Activated CD8-positive, alpha-beta memory T cell treated with anti-CD3 and anti-CD28 coated beads for 48 hours (primary cell): ENCODE data around the gene IDH2.
"Not testable (repeated sequence)": the region's sequence is repeated elsewhere in the genome, so short reads cannot be mapped to it uniquely, and the experiment has no call there.

Source experiments
- DNase-seq, 3 experiments: peaks; one replicate each; pipeline ENCODE4 v3.0.0-alpha.2; 2020; ENCODE audit warnings: low read depth in 2 of 3, low spot score in 2 of 3

Gene IDH2

DNA sequence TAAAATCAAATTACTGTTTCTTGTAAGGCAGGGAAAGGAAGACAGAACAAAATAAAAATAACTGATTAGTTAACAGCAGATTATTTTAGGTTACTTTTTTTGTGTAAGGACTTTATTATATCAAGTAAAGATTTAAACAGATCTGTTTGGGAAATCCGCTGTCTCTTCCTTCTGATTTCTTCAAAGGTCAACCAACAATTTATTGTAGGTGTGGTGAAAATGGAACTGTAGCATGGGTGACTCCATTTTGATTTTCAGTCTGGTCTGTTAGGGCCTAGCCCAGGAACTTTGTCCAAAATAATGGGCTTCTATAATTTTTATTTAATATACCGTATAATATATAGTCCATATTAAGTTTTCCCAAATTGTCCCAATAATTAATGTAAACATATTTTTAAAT, 13.5 kb upstream of the IDH2 start:
- DNase-seq = no peak

GRCh38 chr15:90114451-90114901, 12.2 kb upstream of the IDH2 start:
- no peak for DNase-seq

- DNase-seq = no peak
Measured at GRCh38 chr15:90113166-90113565, 10.9 kb upstream of the IDH2 start.

- not testable (repeated sequence) for DNase-seq
Measured at GRCh38 chr15:90109163-90109751, 7.0 kb upstream of the IDH2 start.

GRCh38 chr15:90108038-90108437, 5.8 kb upstream of the IDH2 start:
- DNase-seq = not testable (repeated sequence)

GRCh38 chr15:90106522-90107117, 4.4 kb upstream of the IDH2 start:
- no peak for DNase-seq

DNA sequence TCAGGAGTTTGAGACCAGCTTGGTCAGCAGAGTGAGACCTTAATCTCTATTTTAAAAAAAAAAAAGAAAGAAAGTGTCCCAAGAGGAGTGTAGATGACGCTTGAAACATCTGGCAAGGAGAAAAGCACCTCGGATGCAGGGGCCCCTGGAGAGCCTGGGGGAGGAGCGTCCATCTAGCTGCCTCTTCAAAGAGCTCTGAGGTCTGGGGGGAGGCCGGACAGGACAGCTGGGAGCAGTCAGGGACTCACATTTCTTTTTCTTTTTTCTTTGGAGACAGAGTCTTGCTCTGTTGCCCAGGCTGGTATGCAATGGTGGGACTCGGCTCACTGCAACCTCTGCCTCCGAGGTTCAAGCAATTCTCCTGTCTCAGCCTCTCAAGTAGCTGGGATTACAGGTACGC, 3.3 kb upstream of the IDH2 start:
- no peak for DNase-seq

- no peak for DNase-seq
Measured at GRCh38 chr15:90104551-90104950, 2.3 kb upstream of the IDH2 start.

GRCh38 chr15:90103701-90104329, 1.5 kb upstream of the IDH2 start:
- DNase-seq = no peak

GRCh38 chr15:90101130-90101968, 919 bp downstream of the IDH2 start:
- DNase-seq = no peak

DNA sequence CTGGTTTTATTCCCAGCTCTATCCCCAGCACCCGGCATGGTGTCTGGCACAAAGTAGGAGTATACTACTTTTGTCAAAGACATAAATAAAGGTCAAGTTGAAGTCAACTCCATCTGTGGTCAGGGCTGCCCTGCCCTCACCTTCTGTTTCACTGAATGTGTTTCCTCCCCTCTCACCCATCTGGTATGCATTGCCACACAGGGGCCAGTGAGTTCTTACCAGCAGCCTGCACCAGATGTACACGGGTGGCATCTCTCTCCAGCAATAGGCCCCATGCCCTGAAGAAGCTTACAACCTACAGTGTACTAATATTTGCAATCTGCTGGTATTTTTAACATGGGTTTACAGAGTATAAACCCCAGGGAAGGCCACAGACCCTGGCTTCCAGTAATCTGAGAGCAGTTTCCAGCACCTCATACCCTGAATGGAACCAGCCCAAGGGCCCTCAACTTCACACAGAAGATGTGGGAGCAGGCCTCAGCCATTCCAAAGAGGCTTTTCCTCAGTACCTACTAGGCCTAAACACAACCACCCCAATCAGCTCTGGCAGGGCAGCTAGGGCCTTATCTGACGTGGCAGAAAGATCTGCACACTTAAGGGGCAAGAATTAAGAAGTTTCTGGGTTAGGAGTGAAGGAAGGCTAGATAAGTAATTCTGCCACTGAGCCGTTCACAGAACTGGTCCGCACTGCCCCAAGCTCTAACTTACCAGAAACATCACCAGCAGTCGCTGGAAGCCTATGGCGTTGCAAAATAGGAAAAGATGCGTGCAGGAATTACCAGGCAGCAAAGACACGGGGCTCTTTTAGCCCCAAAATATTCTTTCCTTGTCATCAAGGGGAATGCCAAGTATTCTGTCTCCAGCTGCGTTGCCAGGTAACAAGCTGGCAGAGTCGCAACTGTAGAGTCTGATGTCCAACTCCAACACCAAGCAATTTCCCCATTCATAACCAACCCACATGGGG, 2.1 kb downstream of the IDH2 start:
- no peak for DNase-seq

DNA sequence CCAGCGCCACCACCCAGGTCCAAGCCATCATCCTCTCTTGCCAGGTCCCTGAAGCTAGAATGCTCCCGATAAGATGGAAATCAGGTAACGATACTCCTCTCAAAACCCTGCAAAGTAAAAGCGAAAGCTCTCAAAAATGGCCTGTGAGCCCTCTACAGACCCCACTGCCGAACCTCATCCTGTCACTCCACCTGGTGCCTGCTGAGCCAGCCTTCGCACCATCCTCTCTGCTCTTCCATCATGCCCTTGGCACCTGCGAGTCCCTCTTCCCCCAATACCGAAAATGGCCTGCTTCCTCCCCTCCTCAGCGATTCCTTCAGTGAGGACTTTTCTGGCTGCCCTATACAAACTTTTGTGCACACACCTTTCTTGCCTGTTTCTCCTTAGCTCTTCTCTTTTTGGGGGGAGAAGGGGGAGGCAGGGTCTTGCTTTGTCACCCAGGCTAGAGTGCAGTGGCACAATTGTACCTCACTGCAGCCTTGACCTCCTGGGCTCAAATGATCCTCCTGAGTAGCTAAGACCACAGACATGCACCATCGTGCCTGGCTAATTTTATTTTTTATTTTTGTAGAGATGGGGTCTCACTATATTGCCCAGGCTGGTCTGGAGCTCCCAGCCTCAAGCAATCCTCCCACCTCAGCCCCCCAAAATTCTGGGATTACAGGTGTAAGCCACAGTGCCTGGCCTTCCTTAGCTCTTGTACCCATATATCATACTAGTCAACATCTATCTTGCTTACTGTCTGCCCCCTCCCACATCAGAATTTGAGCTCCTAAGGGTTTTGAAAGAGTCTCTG, 3.0 kb downstream of the IDH2 start:
- no peak for DNase-seq

DNA sequence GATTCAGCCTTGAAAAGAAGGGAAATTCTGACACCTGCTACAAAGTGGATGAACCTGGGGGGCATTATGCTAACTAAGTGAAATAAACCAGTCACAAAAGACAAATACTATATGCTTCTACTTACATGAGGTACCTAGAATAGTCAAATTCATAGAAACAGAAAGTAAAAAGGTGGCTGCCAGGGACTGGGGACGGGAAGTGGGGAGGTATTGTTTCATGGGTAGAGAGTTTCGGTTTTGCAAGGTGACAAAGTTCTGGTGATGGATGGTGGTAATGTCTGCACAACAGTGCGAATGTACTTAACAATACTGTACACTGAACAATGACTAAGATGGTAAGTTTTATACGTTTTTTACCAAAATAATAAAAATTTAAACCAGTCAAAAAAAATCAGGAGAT, 4.8 kb downstream of the IDH2 start:
- no peak for DNase-seq

DNA sequence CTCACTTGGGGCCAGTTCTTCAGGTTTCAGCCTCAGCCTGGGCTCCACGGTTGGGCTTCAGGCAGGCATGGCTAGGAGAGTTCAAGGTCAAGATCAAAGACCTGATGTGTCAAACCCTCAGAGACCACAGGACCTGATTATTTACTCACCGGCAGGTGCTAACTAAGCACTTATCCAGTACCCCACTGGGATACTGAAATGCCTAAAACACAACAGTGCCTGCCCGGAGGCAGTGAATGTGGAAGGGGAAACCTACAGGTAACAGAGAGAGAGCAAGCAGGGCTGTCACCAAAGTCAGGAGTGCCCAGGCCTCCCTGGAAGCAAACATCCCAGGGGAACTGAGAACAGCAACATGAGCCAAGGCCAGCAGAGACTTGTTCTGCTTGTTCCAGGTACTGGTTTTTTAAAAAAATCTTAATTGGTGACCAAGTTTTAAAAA, 6.7 kb downstream of the IDH2 start:
- DNase-seq = no peak

- DNase-seq = no peak
Measured at GRCh38 chr15:90091156-90091931, 10.9 kb downstream of the IDH2 start.

GRCh38 chr15:90090226-90090848, 11.9 kb downstream of the IDH2 start:
- DNase-seq = no peak

- DNase-seq = no peak
Measured at GRCh38 chr15:90087454-90088154, 14.7 kb downstream of the IDH2 start.

DNA sequence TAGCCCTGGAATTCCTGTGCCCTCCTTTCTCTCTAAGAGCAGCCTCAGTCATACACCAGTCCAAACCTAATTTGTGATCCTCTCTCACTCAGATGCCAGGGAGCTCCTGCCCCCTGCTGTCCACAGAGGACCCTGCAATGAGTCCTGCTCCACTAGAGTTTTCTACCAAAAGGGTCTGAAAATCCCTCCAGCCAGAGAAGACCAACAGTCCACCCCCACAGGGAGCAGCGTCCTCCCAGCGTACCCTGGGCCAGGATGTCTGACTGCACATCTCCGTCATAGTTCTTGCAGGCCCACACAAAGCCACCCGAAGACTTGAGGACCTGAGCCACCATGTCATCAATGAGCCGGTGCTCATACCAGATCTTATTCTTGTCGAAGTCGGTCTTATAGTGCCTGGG, 15.4 kb downstream of the IDH2 start:
- DNase-seq = no peak
